HG03064 (cell line): ENCODE data around the gene MYO15B.

ENCODE experiments used
- ATAC-seq: cut with Tn5 transposase; IDR thresholded peaks from one replicate; pipeline ENCODE4 v1.9.1; 2021; ENCODE audit warnings: low read depth; ENCODE audit not compliant: unreplicated experiment

Gene MYO15B

DNA sequence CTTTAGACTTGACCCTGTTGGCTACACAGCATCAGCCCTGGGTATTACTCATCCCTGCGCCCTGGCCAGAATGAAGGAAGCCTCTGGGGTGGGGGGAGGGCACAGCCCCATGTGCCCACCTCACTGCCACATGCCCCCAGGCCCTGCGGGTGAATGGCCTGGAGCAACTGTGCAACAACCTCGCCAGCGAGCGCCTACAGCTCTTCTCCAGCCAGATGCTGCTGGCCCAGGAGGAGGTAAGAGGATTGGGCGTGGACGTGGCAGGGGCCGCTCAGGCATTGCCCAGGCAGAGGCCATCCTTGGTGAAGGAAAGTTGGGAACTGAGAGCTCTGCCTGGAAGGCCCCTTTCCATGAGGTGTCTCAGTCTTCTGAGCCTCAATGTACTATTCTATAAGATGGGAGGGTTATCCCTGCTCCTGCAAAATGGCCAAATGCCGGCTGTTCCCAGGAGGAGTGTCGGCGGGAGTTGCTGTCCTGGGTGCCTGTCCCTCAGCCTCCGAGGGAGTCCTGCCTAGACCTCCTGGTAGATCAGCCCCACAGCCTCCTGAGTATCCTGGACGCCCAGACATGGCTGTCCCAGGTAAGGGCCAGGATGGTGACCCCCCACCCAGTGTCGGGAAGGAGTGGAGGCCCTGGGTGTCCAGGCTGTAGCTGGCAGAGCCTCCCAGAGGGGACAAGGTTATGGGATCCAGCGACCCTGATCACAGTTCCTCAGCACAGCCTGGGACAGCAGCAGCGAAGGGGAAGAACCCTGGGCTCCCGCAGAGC is 8.9 kb downstream of the MYO15B start:
- no peak for ATAC-seq

DNA sequence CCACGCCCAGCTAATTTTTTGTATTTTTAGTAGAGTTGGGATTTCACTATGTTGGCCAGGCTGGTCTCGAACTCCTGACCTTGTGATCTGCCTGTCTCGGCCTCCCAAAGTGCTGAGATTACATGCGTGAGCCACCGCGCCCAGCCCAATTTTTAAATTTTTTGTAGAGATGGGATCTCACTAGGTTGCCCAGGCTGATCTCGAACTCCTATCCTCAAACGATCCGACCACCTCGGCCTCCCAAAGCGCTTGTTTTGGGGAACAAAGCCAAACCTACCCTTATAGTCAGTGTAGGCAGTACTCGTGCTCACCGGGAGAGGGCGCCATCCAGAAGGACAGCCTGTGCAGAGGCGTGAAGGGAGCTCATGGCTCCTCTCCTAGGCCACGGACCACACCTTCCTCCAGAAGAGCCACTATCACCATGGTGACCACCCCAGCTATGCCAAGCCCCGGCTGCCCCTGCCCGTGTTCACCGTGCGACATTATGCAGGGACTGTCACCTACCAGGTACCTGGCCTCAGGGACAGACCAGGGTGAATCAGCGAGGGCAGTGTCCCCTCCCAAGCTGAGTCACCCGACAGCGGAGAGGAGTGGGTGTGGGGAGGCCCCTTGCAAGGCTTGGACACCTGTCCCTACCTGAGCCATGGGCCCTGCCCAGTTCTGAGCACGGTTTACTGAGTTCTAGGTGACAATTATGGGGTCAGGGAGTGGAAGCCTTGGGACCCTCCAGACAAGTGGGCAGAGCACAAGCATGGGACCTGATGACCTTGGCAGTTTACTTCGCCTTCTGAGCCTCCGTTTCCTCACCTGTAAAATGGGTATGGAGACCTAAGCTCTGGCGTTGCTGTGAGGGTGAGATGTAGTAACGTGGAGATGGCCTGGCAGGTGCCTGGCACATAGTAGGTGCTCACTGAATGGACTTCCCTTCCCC is 13.7 kb downstream of the MYO15B start:
- no peak for ATAC-seq

DNA sequence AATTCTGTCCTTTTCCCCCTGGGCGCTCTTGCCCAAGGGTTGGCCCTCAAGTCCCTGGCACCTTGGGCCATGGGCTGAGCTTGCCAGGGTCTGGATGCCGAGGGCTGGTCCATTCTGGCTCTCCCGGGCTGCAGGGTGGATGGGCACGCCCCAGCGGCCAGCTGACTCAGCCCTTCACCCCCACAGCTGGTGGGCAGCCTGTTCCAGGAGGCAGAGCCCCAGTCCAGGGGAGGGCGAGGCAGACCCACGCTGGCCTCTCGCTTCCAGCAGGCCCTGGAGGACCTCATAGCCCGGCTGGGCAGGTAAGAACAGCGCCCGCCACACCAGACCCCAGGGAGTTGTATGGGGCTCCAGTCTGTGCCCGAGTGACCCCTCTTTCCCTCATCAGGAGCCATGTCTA is 15.0 kb downstream of the MYO15B start:
- ATAC-seq = no peak

DNA sequence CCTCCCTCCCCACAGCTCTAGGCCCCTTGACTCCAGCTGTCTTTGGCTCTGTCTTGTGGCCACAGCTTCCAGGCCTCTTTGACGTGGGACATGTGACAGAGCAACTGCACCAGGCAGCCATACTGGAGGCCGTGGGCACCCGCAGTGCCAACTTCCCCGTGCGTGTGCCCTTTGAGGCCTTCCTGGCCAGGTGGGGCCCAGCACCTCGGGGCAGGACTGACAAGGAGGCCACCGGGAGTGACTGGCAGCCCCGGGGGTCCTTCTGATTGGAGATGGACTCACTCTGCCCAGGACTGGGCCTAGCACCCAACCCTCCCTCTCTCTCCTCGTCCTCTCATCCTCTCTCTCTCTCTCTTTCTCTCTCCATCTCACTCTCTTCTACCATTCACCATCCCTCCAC is 15.5 kb downstream of the MYO15B start:
- ATAC-seq = no peak

DNA sequence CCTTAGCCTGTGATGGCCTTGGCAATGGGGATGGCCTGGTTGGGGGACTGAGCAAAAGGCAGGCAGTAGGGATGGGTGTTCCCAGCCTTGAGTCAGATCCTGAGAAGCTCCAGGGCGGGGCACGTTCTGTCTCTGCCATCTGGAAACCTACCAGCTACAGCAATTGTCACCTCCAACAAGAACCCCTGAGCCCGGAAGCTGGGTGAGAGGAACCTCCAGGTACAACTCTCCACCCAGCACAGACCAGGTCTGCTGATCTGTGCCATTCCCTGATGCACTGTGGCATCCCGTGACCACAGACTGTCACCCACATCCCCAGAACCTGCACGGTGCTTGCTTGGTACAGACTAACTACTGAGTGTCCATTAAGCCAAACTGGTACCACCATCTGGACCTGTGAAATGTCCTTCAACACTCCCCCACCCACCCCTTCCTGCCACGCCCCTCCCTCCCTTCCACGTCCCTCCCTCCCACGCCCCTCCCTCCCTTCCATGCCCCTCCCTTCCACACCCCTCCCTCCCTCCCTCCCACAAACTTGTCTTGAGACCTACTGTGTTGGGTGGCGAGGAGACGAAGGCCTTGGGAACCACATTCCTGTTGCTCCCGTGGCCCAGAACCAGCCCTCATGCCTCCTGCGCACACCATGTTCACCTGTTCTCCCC is 16.6 kb downstream of the MYO15B start:
- no peak for ATAC-seq

DNA sequence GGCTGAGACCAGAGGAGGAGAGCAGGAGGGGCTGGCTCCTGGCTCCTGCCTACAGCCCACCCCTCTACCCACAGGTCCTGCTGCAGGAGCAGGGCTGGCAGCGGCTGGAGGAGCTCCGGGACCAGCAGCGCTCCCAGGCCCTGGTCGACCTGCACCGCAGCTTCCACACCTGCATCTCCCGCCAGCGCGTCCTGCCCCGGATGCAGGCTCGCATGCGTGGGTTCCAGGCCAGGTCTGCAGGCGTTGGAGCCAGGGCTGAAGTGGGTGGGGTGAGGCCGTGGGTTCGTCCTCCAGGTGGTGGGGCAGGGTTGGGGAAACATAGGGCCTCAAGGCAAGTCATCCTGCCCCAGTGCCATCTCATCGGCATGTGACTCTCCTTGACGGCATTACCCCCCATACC is 18.2 kb downstream of the MYO15B start:
- no peak for ATAC-seq

DNA sequence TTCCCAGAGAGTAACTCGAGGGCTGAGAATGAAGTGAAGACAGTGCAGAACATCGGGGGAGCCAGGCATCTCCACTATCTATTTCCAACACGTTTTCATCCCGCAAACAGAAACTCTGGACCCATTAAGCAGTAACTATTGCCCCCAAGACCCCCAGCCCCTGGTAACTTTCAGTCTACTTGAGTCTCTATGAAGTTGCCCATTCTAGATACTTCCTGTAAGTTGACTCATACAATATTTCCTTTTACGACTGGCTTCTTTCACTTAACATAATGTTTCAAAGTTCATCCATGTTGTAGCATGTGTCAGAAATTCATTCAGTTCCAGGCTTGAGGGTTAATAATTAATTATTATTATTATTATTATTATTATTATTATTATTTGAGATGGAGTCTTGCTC is 19.5 kb downstream of the MYO15B start:
- ATAC-seq = no peak

DNA sequence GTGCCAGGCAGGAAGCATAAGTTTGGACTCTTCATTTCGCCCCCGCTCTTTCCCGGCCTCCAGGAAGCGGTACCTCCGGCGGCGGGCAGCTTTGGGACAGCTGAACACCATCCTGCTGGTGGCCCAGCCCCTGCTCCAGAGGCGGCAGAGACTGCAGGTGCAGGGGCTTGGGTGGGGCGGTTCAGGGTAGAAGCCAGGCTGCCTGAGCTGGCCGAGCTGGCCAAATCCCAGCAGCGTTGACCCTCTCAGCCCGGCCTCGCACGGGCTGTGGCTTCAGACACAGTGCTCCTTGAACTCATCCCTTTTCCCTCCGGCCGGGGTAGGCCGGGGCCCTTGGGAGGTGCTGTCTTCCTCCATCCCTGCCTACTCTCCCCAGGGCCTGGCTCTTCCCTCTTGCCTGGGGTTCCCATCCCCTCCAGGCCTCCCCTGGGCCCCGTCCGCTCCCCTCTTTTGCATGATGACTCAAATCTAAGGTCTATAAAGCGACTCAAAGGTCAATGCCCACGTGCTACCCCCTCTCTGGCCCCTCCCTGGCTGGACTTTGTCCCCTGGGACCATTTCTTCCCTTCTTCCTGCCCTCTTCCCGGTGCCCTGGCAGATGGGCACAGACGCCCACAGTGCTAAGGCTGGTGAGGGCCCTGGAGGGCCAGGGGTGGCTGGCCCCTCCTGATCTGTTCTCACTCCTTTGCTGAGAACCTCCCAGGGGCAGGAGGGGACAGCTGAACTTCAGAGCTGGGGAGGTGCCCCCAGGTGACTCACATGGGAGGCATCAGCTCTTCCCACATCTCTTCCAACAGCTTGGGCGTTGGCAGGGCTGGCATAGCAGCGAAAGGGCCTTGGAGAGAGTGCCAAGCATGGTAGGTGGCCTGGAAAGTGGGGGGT is 22.7 kb downstream of the MYO15B start:
- no peak for ATAC-seq

DNA sequence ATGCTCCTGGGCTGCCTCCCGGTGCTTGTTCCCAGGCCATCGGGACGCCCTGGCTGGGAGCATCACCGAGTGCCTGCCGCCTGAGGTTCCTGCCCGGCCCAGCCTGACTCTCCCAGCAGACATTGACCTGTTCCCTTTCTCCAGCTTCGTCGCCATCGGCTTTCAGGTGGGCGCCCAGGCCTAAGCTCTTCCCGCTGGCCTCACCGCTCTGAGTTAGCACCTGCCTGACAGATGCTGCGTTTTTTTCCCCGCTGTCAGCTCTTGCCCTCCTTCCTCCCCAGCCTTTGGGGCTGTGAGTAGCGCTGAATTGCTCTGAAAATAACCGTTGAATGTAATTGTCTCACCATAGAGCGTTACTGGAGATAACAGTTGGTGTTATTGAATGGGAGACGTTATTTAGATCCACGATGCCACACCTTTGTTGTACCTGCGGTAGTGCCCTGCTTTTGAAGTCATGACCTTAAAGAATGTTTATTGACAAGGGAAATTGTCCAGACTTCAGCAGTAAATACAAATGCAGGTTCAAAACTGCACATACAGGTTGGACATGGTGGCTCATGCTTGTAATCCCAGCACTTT is 24.3 kb downstream of the MYO15B start:
- ATAC-seq = no peak

DNA sequence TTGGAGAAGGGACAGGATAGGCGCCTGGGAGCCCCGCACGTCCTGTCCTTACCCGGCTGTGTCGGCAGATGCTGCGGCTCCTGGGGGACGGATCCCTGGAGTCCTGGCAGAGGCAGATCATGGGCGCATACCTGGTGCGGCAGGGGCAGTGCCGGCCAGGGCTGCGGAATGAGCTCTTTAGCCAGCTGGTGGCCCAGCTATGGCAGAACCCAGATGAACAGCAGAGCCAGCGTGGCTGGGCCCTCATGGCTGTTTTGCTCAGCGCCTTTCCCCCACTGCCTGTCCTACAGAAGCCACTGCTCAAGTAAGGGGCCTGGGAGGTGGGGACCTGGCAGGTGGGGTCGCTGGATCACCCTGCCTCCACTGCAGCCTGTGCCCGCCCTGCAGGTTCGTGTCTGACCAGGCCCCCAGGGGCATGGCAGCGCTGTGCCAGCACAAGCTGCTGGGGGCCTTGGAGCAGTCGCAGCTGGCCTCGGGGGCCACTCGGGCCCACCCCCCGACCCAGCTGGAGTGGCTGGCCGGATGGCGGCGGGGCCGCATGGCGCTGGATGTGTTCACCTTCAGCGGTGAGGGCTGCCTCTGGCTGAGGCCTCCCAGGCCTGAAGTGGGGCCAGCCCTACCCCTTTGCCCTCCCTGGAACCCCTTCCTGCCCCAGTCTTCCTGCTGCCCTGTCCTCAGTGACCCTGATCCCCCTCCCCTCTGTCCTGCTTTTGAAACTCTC is 25.5 kb downstream of the MYO15B start:
- no peak for ATAC-seq

DNA sequence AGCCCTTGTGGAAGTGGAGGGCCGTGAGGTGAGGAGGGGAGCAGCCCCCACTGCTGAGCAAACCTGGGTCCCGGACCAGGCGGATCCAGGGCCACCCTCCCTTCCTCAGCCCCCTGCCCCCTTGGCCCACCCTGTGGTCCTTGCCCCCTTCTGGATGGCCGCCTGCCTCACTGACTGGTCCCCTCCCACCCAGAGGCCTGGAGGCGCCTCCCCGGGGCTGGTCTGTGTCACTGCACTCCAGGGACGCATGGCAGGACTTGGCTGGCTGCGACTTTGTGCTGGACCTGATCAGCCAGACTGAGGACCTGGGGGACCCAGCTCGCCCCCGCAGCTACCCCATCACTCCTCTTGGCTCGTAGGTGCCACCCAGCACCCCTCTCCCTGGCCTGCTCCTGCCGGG is 26.4 kb downstream of the MYO15B start:
- ATAC-seq = no peak

DNA sequence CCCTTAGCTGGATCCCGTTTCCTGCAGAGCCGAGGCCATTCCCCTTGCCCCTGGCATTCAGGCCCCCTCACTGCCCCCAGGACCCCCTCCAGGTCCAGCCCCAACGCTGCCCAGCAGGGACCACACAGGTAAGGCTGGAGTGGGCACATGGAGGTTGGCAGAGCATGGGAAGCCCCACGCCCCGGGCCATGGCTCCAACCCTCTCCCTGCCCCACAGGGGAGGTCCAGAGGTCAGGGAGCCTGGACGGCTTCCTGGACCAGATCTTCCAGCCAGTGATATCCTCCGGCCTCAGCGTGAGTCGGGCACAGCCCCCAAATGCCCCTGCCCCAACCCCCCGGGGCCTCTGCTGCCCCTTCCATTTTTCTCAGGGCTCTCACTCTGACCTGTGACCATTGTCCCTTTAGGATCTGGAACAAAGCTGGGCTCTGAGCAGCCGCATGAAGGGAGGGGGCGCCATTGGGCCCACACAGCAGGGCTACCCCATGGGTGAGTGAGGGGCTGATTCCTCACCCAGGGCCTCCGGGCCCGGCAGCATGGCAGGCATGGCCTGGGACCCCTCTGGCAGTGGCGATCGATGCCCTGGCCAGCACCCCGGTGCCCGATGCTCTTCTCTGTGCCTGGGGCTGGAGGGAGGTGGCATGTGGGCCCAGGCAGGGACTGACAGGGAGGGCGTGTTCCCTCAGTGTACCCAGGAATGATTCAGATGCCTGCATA is 27.1 kb downstream of the MYO15B start:
- ATAC-seq = no peak

DNA sequence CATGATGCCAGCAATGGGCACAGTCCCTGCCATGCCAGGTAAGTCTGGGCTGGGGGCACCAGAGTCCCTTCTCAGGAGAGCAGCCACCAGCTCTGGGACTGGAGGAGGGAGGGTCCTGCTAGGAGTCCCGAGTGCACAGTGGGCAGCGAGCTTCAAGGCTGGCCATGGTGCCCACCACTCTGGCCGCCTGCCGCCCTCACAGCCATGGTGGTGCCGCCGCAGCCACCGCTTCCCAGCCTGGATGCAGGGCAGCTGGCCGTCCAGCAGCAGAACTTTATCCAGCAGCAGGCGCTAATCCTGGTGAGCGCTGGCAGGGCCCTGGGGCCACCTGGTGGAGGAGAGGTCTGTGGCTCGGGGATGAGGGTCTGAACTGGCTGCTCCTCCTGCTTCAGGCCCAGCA is 27.7 kb downstream of the MYO15B start:
- no peak for ATAC-seq

DNA sequence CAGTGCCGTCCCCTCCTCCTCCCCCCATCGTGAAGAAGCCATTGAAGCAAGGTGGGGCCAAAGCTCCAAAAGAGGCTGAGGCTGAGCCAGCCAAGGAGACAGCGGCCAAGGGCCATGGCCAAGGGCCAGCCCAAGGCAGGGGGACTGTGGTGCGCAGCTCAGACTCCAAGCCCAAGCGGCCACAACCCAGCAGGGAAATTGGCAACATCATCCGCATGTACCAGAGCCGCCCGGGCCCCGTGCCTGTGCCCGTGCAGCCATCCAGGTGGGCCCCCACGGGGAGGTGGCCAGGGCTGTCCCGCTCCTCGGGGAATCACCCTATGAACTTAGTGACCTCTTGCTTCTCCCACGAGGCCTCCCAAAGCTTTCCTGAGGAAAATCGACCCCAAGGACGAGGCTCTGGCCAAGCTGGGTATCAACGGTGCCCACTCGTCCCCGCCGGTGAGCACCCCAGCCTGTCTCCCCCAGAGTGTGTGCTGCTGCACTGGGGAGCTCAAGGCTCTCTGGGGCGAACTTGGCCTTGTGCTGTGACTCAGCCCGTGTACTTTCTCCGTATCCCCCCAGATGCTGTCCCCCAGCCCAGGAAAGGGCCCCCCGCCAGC is 29.0 kb downstream of the MYO15B start:
- no peak for ATAC-seq

DNA sequence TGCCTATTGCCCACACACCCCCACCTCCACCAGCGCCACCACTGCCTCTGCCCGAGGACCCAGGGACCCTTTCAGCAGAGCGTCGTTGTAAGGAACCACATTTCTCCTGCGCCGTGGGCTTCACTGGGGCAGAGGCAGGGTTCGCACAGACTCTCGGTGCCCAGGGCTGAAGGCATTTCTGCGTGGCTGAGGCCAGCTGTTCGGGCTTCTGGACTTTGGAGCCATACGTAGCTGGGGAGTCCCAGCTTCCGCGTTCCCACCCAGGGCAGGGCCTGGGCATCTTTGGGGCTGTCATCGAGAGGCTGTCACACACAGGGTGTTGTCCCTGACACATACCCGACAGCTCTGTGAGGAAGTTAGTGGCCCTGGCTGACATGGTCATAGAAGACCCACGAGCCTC is 29.6 kb downstream of the MYO15B start:
- ATAC-seq = no peak

DNA sequence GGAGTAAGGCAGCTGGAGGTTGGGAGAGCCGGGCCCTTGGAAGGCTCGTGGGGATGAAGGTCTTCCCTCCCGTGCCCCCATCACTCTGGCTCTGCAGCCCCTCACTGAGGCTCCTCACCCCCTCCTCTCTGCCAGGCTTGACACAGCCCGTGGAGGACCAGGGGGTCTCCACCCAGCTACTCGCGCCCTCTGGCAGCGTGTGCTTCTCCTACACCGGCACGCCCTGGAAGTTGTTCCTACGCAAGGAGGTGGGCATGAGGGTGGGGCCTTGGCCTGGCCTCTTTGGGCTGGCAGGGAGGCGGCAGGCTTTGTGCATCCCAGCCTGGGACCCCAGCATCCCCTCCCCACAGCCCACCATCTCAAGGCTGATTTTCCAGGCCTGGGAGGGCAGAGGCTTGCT is 30.1 kb downstream of the MYO15B start:
- ATAC-seq = no peak

DNA sequence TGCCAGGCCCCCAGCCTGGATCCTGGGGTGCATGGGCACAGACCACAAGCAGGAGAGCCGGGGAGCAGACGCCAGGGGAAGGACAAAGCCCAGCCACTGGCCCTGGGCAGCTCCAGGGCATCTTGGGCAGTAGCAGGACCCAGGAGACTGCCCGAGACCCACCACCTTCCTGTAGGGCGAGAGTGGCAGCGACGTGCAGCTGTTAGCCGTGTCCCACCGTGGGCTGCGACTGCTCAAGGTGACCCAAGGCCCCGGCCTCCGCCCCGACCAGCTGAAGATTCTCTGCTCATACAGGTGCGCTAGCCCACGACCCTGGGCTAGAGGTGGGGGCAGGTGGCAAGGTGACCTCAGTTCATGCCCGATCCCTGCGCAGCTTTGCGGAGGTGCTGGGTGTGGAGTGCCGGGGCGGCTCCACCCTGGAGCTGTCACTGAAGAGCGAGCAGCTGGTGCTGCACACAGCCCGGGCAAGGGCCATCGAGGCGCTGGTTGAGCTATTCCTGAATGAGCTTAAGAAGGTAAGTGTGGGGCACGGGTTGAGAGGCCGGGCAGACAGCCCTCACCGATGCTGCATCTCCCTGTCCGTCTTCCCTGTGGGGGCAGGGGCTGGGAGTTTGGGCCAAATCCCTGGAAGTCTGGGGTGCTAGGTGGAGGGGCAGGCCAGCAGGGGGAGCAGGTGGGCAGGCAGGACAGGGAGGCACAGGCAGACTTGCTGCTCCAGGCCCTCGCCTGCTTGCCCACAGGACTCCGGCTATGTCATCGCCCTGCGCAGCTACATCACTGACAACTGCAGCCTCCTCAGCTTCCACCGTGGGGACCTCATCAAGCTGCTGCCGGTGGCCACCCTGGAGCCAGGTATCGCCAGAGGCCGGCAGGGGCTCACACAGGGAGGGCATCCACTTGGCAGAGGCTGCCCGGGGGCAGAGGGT is 32.2 kb downstream of the MYO15B start:
- no peak for ATAC-seq
